Activated CD4-positive, CD25-positive, alpha-beta regulatory T cell treated with anti-CD3 and anti-CD28 coated beads, Interleukin-2, amount 50 U/mL, for 72 hours (primary cell): Measurements from ENCODE around the gene SLC25A2.
"Not testable (repeated sequence)": the region's sequence is repeated elsewhere in the genome, so short reads cannot be mapped to it uniquely, and the experiment has no call there.

ENCODE experiments used
- DNase-seq: peaks from one replicate; pipeline ENCODE4 v3.0.0; 2021

Gene SLC25A2

DNA sequence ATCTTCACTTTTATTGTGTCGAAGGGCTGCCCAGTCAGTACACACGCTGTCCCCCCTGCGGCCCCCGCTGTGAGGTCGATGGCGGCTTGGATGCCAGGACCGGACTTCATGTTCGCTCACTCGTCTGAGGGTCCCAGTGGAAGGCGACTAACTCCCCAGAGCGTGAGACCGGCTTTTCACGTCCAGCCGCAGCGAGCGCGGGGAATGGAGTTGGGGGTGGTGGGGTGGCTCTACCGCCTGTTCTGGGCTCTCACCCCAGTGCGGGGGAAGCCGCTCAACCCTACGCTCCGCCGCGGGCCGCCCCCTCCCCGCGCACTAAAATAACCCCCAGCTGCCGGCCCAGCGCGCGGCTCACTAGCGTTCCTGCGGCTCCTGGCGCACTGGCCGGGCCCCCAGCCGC is at the start of gene SLC25A2:
Gene SLC25A2, minus strand, starts transcription at position 294 of the 400 bp plus-strand sequence. Its CDS starts 184 bp downstream, at position 110.
- no peak for DNase-seq

DNA sequence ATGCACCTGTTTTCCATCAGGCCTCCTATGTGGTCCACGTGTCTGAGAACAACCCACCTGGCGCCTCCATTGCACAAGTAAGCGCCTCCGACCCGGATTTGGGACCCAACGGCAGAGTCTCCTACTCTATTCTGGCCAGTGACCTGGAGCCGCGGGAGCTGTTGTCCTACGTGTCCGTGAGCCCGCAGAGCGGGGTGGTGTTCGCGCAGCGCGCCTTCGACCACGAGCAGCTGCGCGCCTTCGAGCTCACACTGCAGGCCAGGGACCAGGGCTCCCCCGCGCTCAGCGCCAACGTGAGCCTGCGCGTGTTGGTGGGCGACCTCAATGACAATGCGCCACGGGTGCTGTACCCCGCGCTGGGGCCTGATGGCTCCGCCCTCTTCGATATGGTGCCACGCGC is 47.7 kb upstream of the SLC25A2 start:
- DNase-seq = no peak

DNA sequence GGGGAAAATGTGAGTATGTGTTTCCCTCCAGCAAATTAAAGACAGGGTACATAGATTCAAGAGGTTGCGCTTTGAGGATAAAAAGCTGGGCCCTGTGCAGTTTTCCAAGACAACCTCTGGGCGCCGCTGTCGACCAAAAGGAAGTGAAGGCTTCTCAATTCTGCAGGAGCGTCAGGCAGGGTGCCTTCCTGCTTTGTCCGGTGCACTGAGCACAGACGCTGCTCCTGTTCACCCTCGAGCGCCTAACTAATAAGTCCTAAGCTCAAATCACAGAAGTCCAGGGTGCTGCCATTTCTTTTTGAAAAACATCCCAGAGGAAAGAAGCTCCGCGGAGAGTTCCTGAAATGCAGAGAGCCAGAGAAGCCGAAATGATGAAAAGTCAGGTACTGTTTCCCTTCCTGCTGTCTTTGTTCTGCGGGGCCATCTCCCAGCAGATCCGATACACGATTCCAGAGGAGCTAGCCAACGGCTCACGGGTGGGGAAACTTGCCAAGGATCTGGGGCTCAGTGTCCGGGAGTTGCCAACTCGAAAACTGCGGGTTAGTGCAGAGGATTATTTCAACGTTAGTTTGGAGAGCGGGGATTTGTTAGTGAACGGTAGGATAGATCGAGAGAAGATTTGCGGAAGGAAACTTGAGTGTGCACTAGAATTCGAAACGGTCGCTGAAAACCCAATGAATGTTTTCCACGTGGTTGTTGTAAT is 46.2 kb upstream of the SLC25A2 start, which contains the start of gene PCDHGB1:
Gene PCDHGB1, plus strand, starts transcription at position 183 of the 703 bp plus-strand sequence. Its CDS starts 162 bp downstream, at position 345.
- DNase-seq = no peak

DNA sequence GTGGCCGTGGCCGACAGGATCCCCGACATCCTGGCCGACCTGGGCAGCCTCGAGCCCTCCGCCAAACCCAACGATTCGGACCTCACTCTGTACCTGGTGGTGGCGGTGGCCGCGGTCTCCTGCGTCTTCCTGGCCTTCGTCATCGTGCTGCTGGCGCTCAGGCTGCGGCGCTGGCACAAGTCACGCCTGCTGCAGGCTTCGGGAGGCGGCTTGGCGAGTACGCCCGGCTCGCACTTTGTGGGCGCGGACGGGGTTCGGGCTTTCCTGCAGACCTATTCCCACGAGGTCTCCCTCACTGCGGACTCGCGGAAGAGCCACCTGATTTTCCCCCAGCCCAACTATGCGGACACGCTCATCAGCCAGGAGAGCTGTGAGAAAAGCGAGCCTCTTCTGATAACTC is 42.2 kb upstream of the SLC25A2 start:
- not testable (repeated sequence) for DNase-seq

DNA sequence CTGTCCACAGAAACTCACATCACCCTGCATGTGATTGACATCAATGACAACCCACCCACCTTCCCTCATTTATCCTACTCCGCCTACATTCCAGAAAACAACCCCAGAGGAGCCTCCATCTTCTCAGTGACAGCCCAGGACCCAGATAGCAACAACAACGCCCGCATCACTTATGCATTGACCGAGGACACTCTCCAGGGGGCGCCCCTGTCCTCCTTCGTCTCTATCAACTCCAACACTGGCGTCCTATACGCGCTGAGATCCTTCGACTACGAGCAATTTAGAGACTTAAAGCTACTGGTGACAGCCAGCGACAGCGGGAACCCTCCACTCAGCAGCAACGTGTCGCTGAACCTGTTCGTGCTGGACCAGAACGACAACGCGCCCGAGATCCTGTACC is 41.5 kb upstream of the SLC25A2 start:
- DNase-seq = no peak

DNA sequence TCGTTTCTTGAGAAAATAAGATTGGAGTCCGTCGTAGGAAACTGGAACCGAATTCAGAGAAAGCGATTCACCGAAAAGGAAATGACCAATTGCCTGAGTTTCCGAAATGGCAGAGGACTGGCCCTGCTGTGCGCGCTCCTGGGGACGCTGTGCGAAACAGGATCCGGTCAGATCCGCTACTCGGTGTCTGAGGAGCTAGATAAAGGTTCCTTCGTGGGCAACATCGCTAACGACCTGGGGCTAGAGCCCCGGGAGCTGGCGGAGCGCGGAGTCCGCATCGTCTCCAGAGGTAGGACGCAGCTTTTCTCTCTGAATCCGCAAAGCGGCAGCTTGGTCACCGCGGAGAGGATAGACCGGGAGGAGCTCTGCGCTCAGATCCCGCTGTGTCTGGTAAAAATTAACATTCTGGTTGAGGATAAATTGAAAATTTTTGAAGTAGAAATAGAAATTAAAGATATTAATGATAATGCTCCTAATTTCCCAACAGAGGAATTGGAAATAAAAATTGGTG is 40.2 kb upstream of the SLC25A2 start:
- no peak for DNase-seq

DNA sequence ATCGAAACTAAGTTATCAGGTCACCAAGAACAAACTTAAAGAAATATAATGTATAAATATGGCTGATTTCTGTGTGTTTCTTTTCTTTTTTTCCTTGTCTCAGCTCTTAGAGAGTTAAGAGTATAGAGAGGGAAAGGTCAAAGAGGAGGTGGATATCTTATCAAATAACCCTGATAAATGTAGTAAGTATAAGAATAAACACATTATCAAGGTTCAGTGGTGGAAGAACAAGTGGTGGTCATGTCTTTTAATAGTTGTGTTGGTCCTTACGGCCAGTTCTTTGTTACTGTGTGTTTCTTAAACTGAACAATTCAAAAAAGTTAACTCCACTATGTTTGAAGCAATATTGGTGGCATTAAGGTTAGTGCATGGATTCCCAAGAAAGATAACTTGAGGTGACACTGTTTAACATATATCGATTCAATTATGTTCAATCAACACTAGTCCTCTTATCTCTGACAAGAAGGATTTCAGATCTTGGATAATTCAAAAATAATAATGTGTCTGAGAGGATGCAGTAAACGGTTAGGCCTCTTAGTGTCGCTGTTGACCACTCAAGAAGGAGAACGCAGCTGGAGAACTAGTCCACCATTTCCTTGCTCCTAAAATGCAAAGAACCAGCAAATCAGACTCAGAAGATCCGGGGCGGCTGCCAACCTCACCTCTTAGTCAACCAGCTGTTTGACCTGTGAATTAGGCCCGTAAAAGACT is 39.5 kb upstream of the SLC25A2 start, which contains the start of gene PCDHGA3:
Gene PCDHGA3, plus strand, starts transcription at position 588 of the 711 bp plus-strand sequence. CDS start 205 bp downstream, outside the sequence.
- DNase-seq = no peak

DNA sequence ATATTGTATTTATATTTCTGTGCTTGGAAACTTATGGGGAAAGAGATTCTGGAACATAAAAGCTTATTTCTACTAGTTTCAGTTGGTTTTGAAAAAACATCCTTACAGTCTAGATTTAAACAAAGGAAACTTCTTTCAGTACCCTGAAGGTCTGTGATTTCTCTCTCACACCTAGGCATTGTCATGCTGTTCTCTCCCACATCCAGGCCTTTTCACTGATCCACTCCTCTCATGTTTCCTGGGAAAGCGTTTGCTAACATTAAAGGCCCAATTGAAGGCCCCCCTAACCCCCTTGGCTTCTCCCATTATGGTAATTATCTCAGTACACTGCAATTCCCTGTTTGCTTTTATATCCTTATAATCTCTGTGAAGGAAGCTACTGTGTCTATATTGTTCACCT is 38.9 kb upstream of the SLC25A2 start:
- DNase-seq = no peak

DNA sequence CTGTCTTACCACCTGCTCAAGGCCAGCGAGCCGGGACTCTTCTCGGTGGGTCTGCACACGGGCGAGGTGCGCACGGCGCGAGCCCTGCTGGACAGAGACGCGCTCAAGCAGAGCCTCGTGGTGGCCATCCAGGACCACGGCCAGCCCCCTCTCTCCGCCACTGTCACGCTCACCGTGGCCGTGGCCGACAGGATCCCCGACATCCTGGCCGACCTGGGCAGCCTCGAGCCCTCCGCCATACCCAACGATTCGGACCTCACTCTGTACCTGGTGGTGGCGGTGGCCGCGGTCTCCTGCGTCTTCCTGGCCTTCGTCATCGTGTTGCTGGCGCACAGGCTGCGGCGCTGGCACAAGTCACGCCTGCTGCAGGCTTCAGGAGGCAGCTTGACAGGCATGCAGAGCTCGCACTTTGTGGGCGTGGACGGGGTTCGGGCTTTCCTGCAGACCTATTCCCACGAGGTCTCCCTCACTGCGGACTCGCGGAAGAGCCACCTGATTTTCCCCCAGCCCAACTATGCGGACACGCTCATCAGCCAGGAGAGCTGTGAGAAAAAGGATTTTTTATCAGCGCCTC is 37.0 kb upstream of the SLC25A2 start:
- not testable (repeated sequence) for DNase-seq

DNA sequence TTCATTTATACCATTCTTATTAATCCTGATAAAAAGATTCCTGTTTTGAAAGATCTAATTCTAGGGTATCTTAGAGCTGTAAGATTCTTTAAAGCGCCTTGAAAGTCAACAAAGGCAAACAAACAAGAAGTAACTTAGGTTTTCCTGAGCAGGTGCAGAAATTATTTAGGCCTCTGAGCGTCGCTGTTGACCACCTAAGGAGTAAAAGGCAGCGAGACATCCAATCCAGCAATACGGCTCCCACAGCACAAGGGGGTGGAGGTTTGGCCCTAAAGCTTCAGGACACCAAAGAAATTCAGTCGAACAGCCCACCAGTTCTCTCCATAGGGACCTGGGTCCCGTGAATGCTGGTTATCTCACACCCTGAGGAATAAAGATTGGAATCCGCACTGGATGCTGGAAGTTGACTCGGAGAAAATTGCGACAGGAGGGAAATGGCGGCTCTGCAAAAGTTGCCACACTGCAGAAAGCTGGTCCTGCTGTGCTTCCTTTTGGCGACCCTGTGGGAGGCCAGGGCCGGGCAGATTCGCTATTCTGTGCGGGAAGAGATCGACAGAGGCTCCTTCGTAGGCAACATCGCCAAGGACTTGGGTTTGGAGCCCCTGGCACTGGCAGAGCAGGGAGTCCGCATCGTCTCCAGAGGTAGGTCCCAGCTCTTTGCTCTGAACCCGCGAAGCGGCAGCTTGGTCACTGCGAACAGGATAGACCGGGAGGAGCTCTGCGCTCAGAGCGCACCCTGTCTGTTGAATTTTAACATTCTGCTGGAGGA is 34.9 kb upstream of the SLC25A2 start, which contains the start of gene PCDHGA2:
Gene PCDHGA2, plus strand, starts transcription at position 223 of the 769 bp plus-strand sequence.
- no peak for DNase-seq

DNA sequence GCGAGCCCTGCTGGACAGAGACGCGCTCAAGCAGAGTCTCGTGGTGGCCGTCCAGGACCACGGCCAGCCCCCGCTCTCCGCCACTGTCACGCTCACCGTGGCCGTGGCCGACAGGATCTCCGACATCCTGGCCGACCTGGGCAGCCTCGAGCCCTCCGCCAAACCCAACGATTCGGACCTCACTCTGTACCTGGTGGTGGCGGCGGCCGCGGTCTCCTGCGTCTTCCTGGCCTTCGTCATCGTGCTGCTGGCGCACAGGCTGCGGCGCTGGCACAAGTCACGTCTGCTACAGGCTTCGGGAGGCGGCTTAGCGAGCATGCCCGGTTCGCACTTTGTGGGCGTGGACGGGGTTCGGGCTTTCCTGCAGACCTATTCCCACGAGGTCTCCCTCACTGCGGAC is 28.7 kb upstream of the SLC25A2 start:
- DNase-seq = not testable (repeated sequence)

DNA sequence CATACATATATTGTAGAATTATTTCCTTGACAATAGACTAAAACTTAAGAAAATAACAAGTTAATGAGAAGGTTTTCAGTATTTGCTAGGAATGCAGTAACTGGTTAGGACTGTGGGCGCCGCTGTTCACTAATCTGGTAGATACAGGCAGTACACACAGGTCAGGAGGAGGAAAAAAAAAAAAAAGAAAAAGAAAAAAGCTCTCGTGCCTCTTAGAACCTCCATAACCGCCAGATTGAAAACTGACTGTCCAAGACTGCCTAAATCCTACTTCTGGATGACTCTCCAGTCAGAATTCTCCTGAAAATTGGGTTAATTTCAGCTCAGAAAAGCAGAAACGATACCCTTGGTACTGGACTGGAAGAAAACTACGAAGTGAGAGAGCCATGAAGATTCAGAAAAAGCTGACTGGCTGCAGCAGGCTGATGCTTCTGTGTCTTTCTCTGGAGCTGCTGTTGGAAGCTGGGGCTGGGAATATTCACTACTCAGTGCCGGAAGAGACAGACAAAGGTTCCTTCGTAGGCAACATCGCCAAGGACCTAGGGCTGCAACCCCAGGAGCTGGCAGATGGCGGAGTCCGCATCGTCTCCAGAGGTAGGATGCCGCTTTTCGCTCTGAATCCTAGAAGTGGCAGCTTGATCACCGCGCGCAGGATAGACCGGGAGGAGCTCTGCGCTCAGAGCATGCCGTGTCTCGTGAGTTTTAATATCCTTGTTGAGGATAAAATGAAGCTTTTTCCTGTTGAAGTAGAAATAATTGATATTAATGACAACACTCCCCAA is 26.6 kb upstream of the SLC25A2 start, which contains the start of gene PCDHGA1:
Gene PCDHGA1, plus strand, starts transcription at position 216 of the 782 bp plus-strand sequence.
- no peak for DNase-seq

DNA sequence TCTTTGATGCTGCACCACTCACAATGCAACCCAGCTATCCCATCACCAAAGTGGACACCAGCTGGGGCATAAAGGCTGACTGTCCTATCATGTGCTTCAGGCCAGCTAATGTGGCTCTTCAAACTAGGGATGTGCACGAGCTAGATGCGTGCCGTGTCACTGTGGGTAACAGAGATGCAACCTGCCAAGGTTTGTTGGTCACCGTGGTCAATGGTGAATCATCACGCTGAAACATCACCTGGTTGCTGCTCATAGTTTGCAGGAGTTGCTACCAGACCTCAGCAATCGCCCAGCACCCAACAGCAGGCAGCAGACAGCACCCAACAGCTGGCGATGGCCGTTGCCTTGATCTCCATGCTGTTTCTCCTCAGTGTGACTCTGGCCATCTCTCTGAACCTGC is 24.4 kb upstream of the SLC25A2 start:
- no peak for DNase-seq

DNA sequence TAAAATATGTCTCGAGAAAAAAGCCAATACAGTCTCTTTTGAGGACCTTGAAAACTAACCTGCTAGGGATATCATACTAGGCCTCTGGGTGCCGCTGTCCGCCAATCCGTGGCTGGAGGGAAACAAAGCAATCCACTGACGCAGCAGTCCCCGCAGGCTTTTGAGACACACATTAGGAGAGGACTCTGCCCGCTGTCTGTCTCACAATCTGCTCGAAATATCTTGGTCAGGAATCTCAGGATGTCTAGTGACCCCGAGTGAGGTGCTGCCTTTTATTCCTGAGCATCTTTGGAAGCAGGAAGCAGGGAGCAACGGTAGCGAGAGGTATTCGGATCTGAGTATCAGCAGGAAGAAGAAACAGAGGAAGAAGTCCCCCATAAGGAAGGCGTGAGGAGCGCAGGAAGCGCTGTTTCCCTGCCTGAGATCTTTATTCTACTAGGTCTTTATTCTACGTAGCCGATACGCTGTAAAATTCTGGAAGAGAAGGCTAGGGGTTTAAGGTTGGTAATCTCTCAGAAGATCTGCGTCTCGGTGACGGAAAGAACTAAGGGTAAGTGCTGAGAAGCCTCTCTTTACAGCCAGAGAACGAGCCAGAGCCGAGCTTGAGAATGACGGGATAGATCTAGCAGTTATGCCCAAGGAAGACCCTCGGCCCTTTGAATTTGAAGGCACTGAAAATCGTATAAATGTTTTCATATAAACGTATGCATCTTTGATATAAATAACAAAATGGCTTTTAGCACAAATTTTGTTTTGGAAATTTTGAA is 22.4 kb upstream of the SLC25A2 start:
- peak; percentile 52 for DNase-seq

DNA sequence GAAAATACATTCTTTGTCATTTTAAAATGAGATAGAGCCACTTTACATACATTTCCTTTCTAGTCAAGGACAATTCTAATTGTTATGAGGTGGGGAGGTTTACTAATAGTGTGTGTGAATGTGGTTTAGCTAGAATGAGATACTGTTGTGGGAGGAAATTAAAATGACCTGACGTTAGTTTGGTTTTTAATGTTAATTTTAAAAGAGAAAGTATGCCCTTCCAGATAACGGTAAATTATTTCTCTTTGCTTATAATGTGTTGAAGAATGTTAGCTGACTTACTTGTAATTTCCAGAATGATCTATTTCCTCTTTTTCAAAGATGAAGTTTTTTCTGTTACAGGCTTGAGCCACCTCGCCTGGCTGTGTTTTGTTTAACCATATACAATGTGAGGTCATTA is 18.4 kb upstream of the SLC25A2 start:
- DNase-seq = no peak

DNA sequence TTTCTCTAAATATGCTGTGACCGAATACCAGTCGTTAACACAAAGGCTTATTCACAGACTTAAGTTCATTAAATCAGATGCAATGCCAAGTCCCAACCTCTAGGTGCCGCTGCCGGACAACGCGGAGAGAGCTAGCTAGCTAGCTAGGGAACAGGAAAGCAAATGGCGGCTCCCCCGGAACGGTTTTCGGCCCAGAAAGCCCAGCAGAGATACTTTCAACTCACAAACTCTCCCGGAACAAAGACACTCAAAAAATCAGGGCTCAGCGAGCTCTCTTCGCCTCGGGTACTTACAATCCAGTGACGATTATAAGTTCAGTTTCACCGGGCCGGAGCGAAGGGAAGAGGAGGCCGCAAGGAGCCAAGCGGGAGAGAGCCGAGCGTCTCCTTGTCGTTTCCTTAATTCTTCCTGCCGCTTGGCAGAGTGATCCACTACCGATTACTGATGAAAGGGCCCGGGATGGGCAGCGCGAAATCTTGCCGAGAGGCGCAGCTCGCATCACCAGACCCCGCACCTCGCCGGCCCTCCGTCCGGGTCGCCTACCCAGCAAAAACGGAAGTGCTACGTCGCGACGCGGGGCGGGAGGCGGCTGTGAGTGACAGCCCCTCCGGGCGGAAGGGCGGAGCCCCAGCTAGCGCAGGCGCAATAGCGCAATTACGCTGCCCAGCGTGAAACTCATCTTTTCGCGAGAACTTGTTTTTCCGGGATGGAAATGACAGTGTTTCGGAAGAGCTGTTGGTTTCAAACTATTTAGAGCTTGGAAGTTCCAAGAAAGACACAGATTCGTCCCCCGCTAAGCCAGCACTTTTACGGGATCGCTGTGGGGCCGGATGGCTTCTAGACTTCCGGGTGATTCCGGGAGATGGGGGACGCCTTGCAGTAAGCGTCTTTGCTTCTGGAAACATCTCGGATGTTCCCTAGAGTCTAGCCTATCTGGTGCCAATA is 16.6 kb upstream of the SLC25A2 start, which contains the start of gene TAF7:
Gene TAF7, minus strand, starts transcription at position 560 of the 945 bp plus-strand sequence. CDS start 740 bp downstream, outside the sequence.
- DNase-seq = peak; percentile 93

DNA sequence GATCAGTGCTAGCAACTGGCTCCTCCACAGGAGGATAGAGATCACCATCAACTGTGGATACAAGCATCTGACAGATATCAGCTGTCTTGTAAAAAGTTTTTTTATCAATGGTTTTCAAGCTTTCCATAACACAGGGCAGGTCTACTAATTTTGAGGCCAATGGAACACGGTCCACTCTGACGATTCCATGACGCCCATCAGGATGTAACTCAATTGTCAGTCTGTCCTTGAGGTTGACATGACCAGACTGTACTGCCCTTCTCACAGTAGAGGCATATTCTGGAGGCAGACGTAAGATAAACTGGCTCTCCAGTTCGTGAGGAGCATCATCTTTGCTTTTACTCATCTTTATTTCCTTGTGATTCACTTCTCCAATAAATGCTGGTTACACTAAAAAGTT is 15.8 kb upstream of the SLC25A2 start:
- no peak for DNase-seq

DNA sequence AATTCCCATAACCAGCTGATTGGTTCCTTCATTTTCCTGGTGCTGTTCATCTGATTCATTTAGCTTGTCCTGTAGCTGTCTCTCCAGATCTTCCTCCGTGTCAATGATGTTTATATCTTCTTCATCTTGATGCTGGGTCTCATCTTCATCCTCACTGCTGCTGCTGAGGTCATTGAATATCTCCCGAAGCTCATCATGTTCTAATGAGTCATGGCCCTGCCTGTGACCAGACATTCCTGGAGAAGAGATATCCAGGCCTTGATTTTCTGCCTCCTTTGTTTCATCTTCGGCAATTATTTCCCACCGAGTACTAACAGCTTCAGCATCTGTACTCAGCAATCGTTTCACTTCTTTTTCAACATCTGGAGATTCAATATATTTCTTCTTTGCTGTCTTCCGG is 15.4 kb upstream of the SLC25A2 start:
- DNase-seq = no peak

DNA sequence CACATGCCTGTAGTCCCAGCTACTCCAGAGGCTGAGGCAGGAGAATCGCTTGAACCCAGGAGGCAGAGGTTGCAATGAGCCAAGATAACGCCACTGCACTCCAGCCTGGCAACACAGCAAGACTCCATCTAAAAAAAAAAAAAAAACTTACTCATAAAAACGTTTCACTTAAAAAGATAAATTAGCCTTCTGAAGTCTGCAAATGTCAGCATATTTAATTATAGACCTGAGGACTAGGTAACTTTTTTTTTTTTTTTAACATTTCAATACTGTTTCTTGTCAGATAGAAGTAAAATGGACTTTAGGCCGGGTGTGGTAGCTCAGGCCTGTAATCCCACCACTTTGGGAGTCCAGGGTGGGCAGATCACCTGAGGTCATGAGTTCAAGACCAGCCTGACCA is 13.1 kb upstream of the SLC25A2 start:
- DNase-seq = not testable (repeated sequence)

DNA sequence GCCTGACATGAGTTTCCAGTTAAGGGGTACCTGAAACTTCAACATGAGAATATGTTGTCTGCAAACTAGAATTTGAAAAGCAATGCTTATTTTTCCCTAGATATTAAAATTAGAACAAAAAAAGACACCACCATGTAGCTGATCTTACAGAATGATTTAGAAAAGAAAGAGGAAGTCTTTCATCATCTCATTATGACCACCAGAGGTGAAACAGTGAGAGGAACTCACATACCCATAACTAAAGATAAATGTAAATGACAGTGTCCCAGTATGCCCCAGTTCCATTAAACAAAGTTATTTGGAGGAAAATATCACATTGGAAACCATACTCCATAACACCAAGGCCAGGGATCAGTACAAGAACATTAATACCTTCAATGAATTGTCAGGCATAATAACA is 9.9 kb upstream of the SLC25A2 start:
- no peak for DNase-seq
